ENCODE data around the gene SORBS1.

SORBS1 gene

GRCh38 chr10:95564291-95564690 is 3.1 kb upstream of the SORBS1 start:
- DNase-seq: no peak

GRCh38 chr10:95562341-95562965 is 1.3 kb upstream of the SORBS1 start:
- peak in 1 of 2 experiments; percentile 22 for DNase-seq

- DNase-seq: no peak
These were observed 650 bp upstream of the SORBS1 start for GRCh38 chr10:95561864-95562177.

- peak in 1 of 2 experiments; percentile 9 for DNase-seq
These were observed 644 bp downstream of the SORBS1 start for GRCh38 chr10:95560278-95561176.

- no peak for DNase-seq
These were observed 1.3 kb downstream of the SORBS1 start for GRCh38 chr10:95559896-95560277.

GRCh38 chr10:95559471-95559870 is 1.7 kb downstream of the SORBS1 start:
- DNase-seq: peak in 1 of 2 experiments; percentile 27

GRCh38 chr10:95558593-95559320 is 2.4 kb downstream of the SORBS1 start:
- DNase-seq: no peak

- no peak for DNase-seq
These were observed 4.0 kb downstream of the SORBS1 start for GRCh38 chr10:95556994-95557767.

GRCh38 chr10:95553674-95554073 is 7.5 kb downstream of the SORBS1 start:
- no peak for DNase-seq

GRCh38 chr10:95552679-95553342 is 8.4 kb downstream of the SORBS1 start:
- DNase-seq: no peak

- no peak for DNase-seq
These were observed 11.0 kb downstream of the SORBS1 start for GRCh38 chr10:95550073-95550672.

- no peak for DNase-seq
These were observed 13.3 kb downstream of the SORBS1 start for GRCh38 chr10:95547791-95548435.

- no peak for DNase-seq
These were observed 14.0 kb downstream of the SORBS1 start for GRCh38 chr10:95547197-95547596.

GRCh38 chr10:95545981-95546380 is 15.2 kb downstream of the SORBS1 start:
- no peak for DNase-seq

- DNase-seq: no peak
These were observed 16.2 kb downstream of the SORBS1 start for GRCh38 chr10:95544783-95545500.

GRCh38 chr10:95543459-95543858 is 17.7 kb downstream of the SORBS1 start:
- DNase-seq: no peak

- no peak for DNase-seq
These were observed 18.4 kb downstream of the SORBS1 start for GRCh38 chr10:95542761-95543160.

GRCh38 chr10:95542330-95542729 is 18.8 kb downstream of the SORBS1 start:
- DNase-seq: no peak

GRCh38 chr10:95540514-95541052 is 20.6 kb downstream of the SORBS1 start:
- no peak for DNase-seq

- DNase-seq: no peak
These were observed 21.4 kb downstream of the SORBS1 start for GRCh38 chr10:95539560-95540284.
